LoVo (cell line): ENCODE results near the gene WNK2.
"Not testable (repeated sequence)": the region's sequence is repeated elsewhere in the genome, so short reads cannot be mapped to it uniquely, and the experiment has no call there.

Source experiments
- DNase-seq: peaks from one replicate; pipeline ENCODE4 v3.0.0-alpha.2; 2016; ENCODE audit warnings: low spot score

Gene WNK2

DNA sequence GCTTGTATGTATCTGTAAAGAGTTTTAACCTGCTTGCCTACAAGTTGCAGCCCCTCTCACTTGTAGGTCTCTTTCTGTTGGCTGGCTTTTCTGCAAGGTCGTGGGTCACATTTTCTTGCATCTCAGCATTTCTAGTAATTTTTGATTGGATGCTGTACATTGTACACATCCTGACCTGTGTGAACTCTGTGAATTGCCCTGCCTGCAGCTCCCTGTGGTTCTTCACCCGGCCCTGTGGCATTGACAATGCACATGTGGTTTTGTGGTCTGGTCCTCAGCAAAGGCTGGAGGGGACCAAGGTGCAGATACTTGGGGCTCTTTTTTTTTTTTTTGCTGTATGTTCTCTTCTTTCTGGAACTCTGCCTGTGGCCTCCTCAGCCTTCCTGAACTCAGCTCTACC lies 53.6 kb downstream of the WNK2 start:
- no peak for DNase-seq

DNA sequence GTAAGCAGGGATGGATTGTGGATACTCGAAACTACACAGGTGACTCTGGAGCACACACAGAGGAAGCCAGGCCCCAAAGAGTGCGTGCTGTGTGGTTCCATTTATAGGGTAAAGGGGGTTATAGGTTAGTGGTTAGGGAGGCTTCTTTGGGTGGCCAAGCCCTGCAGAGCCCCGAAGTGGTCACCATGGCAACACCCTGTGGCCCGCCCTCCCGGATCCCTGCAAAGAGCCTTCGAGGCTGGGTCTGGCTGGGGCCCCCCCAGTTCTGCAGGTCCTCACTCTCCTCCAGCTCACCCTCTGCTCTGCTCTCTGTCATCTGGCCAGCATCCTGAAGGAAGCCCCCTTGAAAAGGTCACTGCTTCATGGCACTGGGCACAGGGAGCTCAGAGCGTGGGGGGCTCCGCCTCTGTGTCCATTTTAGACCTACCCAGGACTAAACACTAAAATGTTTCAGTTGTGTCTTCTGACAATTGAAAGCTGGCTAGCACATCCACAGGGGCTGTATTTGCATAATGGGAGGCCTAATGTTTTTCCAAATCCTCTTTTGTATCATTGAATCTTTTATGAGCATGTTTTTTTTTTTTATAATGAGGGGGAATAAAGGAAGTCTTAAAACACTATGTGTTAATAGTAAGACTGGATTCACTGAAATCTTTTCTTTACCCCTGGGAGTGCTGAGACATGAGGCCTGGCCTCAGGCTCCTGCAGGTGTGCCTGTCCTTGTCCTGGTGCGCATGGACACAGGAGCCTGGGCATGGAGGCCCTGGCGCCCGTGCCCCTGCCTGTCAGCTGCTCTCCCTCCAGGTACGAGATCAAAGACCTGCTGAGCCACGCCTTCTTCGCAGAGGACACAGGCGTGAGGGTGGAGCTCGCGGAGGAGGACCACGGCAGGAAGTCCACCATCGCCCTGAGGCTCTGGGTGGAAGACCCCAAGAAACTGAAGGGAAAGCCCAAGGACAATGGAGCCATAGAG lies 55.3 kb downstream of the WNK2 start:
- DNase-seq, result no peak

GRCh38 chr9:93240891-93241334 lies 57.0 kb downstream of the WNK2 start:
- no peak for DNase-seq

DNA sequence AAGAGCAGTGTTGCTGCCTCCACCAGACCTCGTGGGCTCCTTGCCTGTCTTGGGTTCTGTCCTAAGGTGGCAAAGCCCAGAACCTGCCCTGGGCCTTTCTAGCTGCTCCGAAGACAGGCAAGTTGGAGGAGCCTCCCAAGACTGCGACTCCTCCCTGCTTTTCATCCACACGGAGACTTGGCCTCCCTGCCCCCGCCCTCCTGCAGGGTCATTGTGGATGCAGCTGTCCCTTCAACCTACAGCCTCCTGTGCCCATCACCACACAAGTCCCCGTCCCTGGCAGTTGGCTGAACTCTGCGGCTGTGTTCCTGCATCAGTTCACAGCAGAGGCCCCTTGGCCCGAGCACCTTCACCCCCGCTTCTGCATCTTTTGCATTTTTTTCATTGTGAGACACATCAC lies 59.2 kb downstream of the WNK2 start:
- no peak for DNase-seq

GRCh38 chr9:93244101-93244500 lies 60.2 kb downstream of the WNK2 start:
- DNase-seq, result no peak

GRCh38 chr9:93244510-93245436 lies 60.8 kb downstream of the WNK2 start:
- DNase-seq, result no peak

DNA sequence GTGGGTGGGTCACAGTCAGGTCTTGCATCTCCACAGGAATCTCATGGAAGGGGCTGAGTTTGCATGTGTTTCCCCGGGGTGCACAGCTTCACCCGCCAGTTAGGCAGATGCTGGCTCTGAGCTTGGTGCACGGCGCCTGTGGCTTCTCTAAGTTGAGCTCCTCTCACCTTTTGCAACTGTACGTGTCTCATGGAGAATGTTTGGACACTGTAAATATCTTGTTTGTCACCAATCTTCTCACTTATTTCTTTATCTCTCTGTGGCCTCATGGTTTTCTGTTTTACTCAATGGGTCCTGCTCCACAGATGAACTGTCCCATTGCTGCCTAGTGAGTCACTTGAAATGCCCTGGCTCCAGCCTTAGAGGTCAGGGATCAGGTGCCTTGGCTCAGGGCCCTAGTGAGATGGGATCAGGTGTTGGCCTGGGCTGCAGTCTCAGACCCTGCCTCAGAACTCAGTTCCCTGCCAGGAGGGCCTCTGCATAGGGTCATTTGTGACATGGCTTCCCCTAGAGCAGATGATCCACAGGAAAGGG lies 61.6 kb downstream of the WNK2 start:
- DNase-seq, result no peak

DNA sequence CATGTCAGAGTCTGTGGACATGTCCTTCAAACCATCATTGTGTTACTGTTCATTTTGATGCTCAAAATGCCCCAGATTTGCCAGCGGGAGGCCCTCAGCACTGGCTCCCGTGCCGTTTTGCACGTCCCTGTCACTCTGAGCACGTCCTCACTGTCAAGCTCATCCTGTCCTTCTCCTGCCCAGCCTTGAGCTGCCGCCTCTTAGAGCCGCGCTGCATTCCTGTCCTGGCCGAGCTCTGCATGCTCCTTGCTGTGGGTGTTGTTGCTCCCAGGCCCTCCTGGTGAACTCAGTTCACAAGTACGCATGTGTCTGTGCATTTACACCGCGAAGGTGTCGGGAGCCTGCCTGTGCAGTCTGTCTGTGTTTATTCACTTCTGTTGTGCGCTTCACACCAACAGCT lies 62.2 kb downstream of the WNK2 start:
- DNase-seq, result no peak

GRCh38 chr9:93246526-93246925 lies 62.6 kb downstream of the WNK2 start:
- DNase-seq, result no peak

DNA sequence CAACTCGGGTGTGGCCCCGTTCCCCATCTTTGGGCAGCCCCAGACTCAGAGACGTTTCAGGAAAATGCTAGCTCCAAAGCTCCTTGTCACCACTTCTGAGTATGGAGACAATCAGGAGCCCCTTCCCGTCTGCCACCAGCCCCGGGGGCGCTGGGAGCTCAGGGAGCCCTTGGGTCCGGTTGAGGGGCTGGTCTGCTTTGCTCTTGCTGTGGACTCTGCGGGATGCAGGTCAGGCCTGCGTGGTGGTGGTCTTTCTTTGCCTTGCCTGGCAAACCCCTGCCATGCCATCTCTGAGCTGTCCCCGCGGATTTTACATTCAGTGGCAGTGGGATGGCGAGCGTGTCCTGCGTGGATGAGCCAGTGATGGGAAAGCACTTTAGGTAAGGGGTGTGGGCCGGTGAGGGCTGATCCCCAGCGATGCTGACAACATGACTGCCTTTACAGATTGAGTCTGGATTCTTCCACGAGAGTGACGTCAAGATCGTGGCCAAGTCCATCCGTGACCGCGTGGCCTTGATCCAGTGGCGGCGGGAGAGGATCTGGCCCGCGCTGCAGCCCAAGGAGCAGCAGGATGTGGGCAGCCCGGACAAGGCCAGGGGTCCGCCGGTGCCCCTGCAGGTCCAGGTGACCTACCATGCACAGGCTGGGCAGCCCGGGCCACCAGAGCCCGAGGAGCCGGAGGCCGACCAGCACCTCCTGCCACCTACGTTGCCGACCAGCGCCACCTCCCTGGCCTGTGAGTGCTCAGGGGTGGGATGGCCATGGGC lies 63.3 kb downstream of the WNK2 start:
- DNase-seq, result no peak

- DNase-seq, result no peak
These were observed 64.0 kb downstream of the WNK2 start for GRCh38 chr9:93247892-93248291.

DNA sequence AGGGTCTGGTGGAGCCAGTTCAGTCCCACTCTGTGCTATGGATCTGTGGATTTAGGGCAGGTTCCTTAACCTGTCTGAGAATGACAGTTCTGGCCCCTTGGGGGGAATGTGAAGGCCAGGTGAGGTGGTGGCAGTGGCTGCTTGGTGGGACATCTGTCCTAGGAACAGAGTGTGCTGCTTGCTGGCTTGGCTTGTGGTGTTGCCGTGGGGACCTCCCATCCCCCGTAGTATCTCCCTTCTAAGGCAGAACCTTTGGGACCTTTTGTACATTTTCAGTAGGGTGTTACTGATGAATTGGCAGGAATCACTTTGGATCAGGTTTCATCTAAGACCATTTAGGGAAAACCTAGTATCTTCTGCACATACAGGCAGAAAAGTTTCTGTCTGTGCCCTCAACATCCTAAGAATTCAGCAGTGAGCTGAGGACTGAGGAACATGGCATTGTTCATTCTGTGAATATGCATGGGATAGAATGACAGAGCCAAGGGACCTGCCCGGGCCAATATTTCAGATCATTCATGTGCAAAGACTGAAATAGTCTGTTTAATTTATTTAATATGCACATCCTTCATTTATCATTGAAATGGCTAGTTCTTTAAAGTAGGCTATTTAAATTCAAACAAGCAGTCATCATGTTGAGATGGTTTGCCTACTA lies 64.6 kb downstream of the WNK2 start:
- DNase-seq, result no peak

- DNase-seq, result no peak
These were observed 66.2 kb downstream of the WNK2 start for GRCh38 chr9:93250185-93250584.

GRCh38 chr9:93251309-93251708 lies 67.4 kb downstream of the WNK2 start:
- DNase-seq, result not testable (repeated sequence)

DNA sequence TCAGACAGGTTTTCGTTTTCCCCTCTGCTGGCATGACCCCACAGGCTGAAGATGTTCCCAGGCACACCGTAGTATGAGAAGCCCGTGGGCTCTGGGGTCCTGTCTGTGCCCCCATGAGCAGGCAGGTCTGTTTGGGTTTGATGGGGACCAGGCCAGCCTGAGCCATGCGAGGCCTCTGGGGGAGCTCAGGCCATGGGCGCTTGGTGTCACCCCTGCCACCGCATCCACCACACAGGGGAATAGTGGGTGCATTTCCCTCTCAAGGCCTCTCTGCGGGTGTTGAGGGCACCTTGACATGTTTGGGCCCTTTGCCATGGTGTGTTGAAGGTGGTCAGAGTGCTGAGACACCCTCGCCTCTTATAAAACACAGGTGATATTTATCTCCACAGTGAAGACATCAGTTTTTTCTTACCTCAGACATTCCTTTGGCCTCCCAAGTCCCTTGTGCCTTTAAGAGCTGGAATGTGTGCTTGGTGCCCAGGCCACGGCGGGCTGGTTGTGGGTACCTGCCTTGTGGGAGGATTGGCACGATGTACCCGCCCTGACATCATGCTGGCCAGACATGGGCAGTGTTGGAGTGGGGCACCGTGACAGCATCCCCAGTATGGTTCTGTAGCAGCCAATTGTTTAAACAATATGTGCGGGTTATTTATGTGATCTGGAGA lies 68.3 kb downstream of the WNK2 start:
- DNase-seq, result no peak

GRCh38 chr9:93252781-93253530 lies 69.0 kb downstream of the WNK2 start:
- DNase-seq, result no peak

GRCh38 chr9:93253633-93254032 lies 69.7 kb downstream of the WNK2 start:
- DNase-seq, result no peak

GRCh38 chr9:93254061-93254481 lies 70.1 kb downstream of the WNK2 start:
- no peak for DNase-seq

- DNase-seq, result no peak
These were observed 71.0 kb downstream of the WNK2 start for GRCh38 chr9:93254806-93255493.
